ENCODE data around the gene GABBR2.

The GABBR2 gene

DNA sequence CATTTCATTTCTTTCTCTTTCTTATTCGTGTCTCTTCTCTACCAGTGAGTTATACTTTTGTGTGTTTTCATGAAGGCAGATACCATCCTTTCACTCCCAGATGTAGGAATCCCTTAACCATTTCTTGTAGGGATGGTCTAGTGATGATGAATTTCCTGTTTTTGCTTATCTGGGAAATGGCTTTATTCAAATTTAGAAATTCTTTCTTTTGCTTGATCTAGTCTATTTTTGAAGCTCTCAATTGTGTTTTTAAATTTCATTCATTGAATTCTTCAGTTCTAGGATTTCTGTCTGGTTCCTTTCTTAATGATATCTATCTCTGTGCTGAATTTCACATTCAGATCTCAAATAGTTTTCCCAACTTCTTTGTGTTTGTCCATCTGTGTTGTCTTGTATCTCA is 357.4 kb downstream of the GABBR2 start:
- Histone ChIP-seq H3F3A (ENCODE audit: control insufficient read depth, insufficient read depth) (no peaks in the 10 kb centered on the region), H3K4me3 (ENCODE audit: low read length) (no peak overlapping the region), H4K20me1 (ENCODE audit: control insufficient read depth, insufficient read depth, low read depth, low read length) (no peaks in the 10 kb centered on the region), H3K4me1 (ENCODE audit: control insufficient read depth, low read length) (no peaks in the 10 kb centered on the region), H3K9me3 (ENCODE audit: control insufficient read depth, insufficient read depth, low read length) (no peaks in the 10 kb centered on the region), H3K27ac (ENCODE audit: low read depth, low read length) (no peak overlapping the region), H3K9me2 (replicated peaks; ENCODE audit: control insufficient read depth, low read length) (no peaks in the 10 kb centered on the region), H3K79me2 (ENCODE audit: control insufficient read depth, low read length) (no peaks in the 10 kb centered on the region), H3K36me3 (ENCODE audit: control insufficient read depth, low read length) (no peaks in the 10 kb centered on the region), H3K27me3 (ENCODE audit: control insufficient read depth, low read length) (peaks cover 3% of the 10 kb centered on the region; the same call in 1 of the 2 replicates), H3K4me2 (ENCODE audit: low read length) (no peak overlapping the region)
- TF ChIP-seq, protein P1, sequence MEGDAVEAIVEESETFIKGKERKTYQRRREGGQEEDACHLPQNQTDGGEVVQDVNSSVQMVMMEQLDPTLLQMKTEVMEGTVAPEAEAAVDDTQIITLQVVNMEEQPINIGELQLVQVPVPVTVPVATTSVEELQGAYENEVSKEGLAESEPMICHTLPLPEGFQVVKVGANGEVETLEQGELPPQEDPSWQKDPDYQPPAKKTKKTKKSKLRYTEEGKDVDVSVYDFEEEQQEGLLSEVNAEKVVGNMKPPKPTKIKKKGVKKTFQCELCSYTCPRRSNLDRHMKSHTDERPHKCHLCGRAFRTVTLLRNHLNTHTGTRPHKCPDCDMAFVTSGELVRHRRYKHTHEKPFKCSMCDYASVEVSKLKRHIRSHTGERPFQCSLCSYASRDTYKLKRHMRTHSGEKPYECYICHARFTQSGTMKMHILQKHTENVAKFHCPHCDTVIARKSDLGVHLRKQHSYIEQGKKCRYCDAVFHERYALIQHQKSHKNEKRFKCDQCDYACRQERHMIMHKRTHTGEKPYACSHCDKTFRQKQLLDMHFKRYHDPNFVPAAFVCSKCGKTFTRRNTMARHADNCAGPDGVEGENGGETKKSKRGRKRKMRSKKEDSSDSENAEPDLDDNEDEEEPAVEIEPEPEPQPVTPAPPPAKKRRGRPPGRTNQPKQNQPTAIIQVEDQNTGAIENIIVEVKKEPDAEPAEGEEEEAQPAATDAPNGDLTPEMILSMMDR (IDR thresholded peaks at IDR 0.05; ENCODE audit: low read depth, low read length, poor library complexity, severe bottlenecking): no peak
- no peak for TF ChIP-seq EZH2phosphoT487 (IDR thresholded peaks at IDR 0.05; ENCODE audit: borderline replicate concordance, low read length)

DNA sequence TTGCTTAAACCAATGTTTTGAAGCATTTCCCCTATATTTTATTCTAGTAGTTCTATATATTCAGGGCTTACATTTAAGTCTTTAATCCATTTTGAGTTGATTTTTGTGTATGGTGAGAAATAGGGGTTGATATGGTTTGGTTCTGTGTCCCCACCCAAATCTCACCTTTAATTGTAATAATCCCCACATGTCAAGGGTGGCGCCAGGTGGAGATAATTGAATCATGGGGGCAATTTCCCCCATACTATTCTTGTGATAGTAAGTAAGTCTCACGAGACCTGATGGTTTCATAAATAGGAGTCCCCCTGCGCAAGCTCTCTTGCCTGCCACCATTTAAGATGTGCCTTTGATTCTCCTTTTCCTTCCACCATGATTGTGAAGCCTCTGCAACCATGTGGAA is 361.1 kb downstream of the GABBR2 start:
- Histone ChIP-seq H4K20me1 (ENCODE audit: control insufficient read depth, insufficient read depth, low read depth, low read length) (no peaks in the 10 kb centered on the region), H3K36me3 (ENCODE audit: control insufficient read depth, low read length) (no peaks in the 10 kb centered on the region), H3K9me2 (replicated peaks; ENCODE audit: control insufficient read depth, low read length) (no peaks in the 10 kb centered on the region), H3K4me1 (ENCODE audit: control insufficient read depth, low read length) (no peaks in the 10 kb centered on the region), H3K4me3 (ENCODE audit: low read length) (no peak overlapping the region), H3K4me2 (ENCODE audit: low read length) (no peak overlapping the region), H3K27ac (ENCODE audit: low read depth, low read length) (no peak overlapping the region), H3K27me3 (ENCODE audit: control insufficient read depth, low read length) (peaks cover 3% of the 10 kb centered on the region; the same call in 1 of the 2 replicates), H3K9me3 (ENCODE audit: control insufficient read depth, insufficient read depth, low read length) (no peaks in the 10 kb centered on the region), H3F3A (ENCODE audit: control insufficient read depth, insufficient read depth) (no peaks in the 10 kb centered on the region), H3K79me2 (ENCODE audit: control insufficient read depth, low read length) (no peaks in the 10 kb centered on the region)
- TF ChIP-seq, protein P1 (IDR thresholded peaks at IDR 0.05; ENCODE audit: low read depth, low read length, poor library complexity, severe bottlenecking): no peak
- no peak for TF ChIP-seq EZH2phosphoT487 (IDR thresholded peaks at IDR 0.05; ENCODE audit: borderline replicate concordance, low read length)

DNA sequence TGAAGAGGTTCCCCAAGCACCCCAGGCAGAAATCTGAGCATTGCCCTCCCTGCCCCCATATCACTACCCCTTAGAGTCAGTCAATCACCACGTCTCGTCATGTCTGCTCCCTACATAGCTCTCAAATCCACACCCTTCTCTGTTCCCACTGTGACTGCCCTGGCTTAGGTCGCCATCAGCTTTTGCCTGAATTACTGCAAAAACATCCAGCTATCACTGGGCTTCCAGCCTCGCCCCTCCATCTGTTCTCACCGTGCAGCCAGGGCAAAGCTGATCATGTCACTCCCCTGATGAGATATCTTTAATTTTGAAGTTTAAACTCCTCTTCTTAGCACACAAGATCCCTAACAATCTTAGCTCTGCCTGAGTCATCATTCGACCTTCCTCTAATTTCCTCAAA is 363.7 kb downstream of the GABBR2 start:
- no peaks in the 10 kb centered on the region for H4K20me1 ChIP-seq (ENCODE audit: control insufficient read depth, insufficient read depth, low read depth, low read length)
- no peaks in the 10 kb centered on the region for H3K9me3 ChIP-seq (ENCODE audit: control insufficient read depth, insufficient read depth, low read length)
- no peaks in the 10 kb centered on the region for H3K36me3 ChIP-seq (ENCODE audit: control insufficient read depth, low read length)
- peaks cover 7% of the 10 kb centered on the region for H3K27me3 ChIP-seq (ENCODE audit: control insufficient read depth, low read length)
- H3K9me2 ChIP-seq (replicated peaks; ENCODE audit: control insufficient read depth, low read length): no peaks in the 10 kb centered on the region
- H3K4me1 ChIP-seq (ENCODE audit: control insufficient read depth, low read length): no peaks in the 10 kb centered on the region
- no peaks in the 10 kb centered on the region for H3F3A ChIP-seq (ENCODE audit: control insufficient read depth, insufficient read depth)
- no peaks in the 10 kb centered on the region for H3K79me2 ChIP-seq (ENCODE audit: control insufficient read depth, low read length)
- H3K27ac ChIP-seq (ENCODE audit: low read depth, low read length): no peak overlapping the region
- no peak overlapping the region for H3K4me3 ChIP-seq (ENCODE audit: low read length)
- TF ChIP-seq, protein P1 (IDR thresholded peaks at IDR 0.05; ENCODE audit: low read depth, low read length, poor library complexity, severe bottlenecking): no peak
- TF ChIP-seq EZH2phosphoT487 (IDR thresholded peaks at IDR 0.05; ENCODE audit: borderline replicate concordance, low read length): no peak
- no peak overlapping the region for H3K4me2 ChIP-seq (ENCODE audit: low read length)

DNA sequence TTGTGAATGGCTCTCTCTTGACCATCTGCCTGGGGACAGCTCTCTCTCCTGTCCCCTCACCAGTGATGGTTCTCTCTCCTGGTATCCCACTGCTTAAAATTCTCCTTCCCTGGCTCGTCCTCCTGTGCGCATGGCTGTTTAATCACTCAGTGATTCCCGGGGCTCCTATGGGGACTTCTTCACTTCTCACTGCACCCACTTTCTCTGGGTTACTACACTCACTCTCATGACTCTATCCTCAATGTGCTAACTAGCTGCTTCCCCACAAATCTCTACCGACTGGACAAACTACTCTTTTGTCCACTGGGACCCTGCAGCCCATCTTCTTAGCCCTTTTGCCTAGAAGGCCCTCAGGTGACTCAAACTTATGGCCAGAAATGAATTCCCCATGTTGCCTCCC is 364.2 kb downstream of the GABBR2 start:
- Histone ChIP-seq H3K9me2 (replicated peaks; ENCODE audit: control insufficient read depth, low read length) (no peaks in the 10 kb centered on the region), H4K20me1 (ENCODE audit: control insufficient read depth, insufficient read depth, low read depth, low read length) (no peaks in the 10 kb centered on the region), H3K4me2 (ENCODE audit: low read length) (no peak overlapping the region), H3K27ac (ENCODE audit: low read depth, low read length) (no peak overlapping the region), H3F3A (ENCODE audit: control insufficient read depth, insufficient read depth) (no peaks in the 10 kb centered on the region), H3K9me3 (ENCODE audit: control insufficient read depth, insufficient read depth, low read length) (no peaks in the 10 kb centered on the region), H3K79me2 (ENCODE audit: control insufficient read depth, low read length) (no peaks in the 10 kb centered on the region), H3K4me3 (ENCODE audit: low read length) (no peak overlapping the region), H3K27me3 (ENCODE audit: control insufficient read depth, low read length) (peaks cover 7% of the 10 kb centered on the region), H3K36me3 (ENCODE audit: control insufficient read depth, low read length) (no peaks in the 10 kb centered on the region), H3K4me1 (ENCODE audit: control insufficient read depth, low read length) (no peaks in the 10 kb centered on the region)
- TF ChIP-seq EZH2phosphoT487 (IDR thresholded peaks at IDR 0.05; ENCODE audit: borderline replicate concordance, low read length): no peak
- TF ChIP-seq, protein P1 (IDR thresholded peaks at IDR 0.05; ENCODE audit: low read depth, low read length, poor library complexity, severe bottlenecking): no peak
